HEK293 (cell line): Measurements from ENCODE around the gene ARID1A.

Experiments used
- GLIS1 ChIP-seq: fragments of 450-650 bp; formaldehyde crosslinking; IDR thresholded peaks from 2 replicates; pipeline ENCODE4 v1.5.1; 2016; ENCODE audit warnings: missing biosample characterization, missing genetic modification characterization
- HOXC10 ChIP-seq: sonication (generic); formaldehyde crosslinking; IDR thresholded peaks from 2 replicates; pipeline ENCODE4 v1.8.1; 2023; ENCODE audit warnings: mild to moderate bottlenecking, missing genetic modification reagents
- IKZF3 ChIP-seq: fragments of 450-650 bp; IDR thresholded peaks from 2 replicates; pipeline ENCODE4 v1.5.0; 2018; ENCODE audit warnings: missing biosample characterization, mild to moderate bottlenecking, missing genetic modification characterization, moderate library complexity
- RBAK ChIP-seq: fragments of 450-650 bp; formaldehyde crosslinking; IDR thresholded peaks from 2 replicates; pipeline ENCODE4 v1.5.1; 2016; ENCODE audit warnings: missing biosample characterization, missing genetic modification characterization
- SCRT1 ChIP-seq: fragments of 450-650 bp; formaldehyde crosslinking; IDR thresholded peaks from 2 replicates; pipeline ENCODE4 v1.5.1; 2016; ENCODE audit warnings: missing biosample characterization, missing genetic modification characterization, borderline replicate concordance
- SP2 ChIP-seq: fragments of 450-650 bp; formaldehyde crosslinking; IDR thresholded peaks from 2 replicates; pipeline ENCODE4 v1.5.1; 2016; ENCODE audit warnings: missing biosample characterization, missing genetic modification characterization
- TCF7L2 ChIP-seq: IDR thresholded peaks from 2 replicates; pipeline ENCODE4 v1.6.1; 2011; ENCODE audit warnings: low read depth, mild to moderate bottlenecking, inconsistent platforms, low read length, moderate library complexity, borderline replicate concordance
- WT1 ChIP-seq: fragments of 450-650 bp; formaldehyde crosslinking; IDR thresholded peaks from 2 replicates; pipeline ENCODE4 v1.5.1; 2016; ENCODE audit warnings: missing biosample characterization, missing genetic modification characterization
- ZBTB7A ChIP-seq: fragments of 450-650 bp; formaldehyde crosslinking; IDR thresholded peaks from 2 replicates; pipeline ENCODE4 v1.5.1; 2016; ENCODE audit warnings: low read depth, missing biosample characterization, missing genetic modification characterization
- ZBTB8A ChIP-seq: fragments of 450-650 bp; formaldehyde crosslinking; IDR thresholded peaks from 2 replicates; pipeline ENCODE4 v1.5.1; 2016; ENCODE audit warnings: missing biosample characterization, missing genetic modification characterization
- ZFP69B ChIP-seq: fragments of 450-650 bp; formaldehyde crosslinking; IDR thresholded peaks from 2 replicates; pipeline ENCODE4 v1.5.1; 2016; ENCODE audit warnings: missing biosample characterization, missing genetic modification characterization
- ZIC2 ChIP-seq: fragments of 450-650 bp; formaldehyde crosslinking; IDR thresholded peaks from 2 replicates; pipeline ENCODE4 v1.5.1; 2016; ENCODE audit warnings: missing biosample characterization, missing genetic modification characterization
- ZNF114 ChIP-seq: fragments of 450-650 bp; formaldehyde crosslinking; IDR thresholded peaks from 2 replicates; pipeline ENCODE4 v1.5.0; 2017; ENCODE audit warnings: missing biosample characterization, missing genetic modification characterization
- ZNF132 ChIP-seq: fragments of 450-650 bp; formaldehyde crosslinking; IDR thresholded peaks from 2 replicates; pipeline ENCODE4 v1.5.1; 2017; ENCODE audit warnings: missing biosample characterization, missing genetic modification characterization, borderline replicate concordance
- ZNF146 ChIP-seq: fragments of 450-650 bp; formaldehyde crosslinking; IDR thresholded peaks from 2 replicates; pipeline ENCODE4 v1.5.1; 2016; ENCODE audit warnings: missing biosample characterization, missing genetic modification characterization
- ZNF157 ChIP-seq: fragments of 450-650 bp; formaldehyde crosslinking; IDR thresholded peaks from 2 replicates; pipeline ENCODE4 v1.5.1; 2016; ENCODE audit warnings: missing biosample characterization, missing genetic modification characterization
- ZNF274 ChIP-seq, 2 experiments: fragments of 200-500 bp in 1 of 2; fragments of 450-650 bp in 1 of 2; sonication (Bioruptor generic) in 1 of 2; formaldehyde crosslinking in 1 of 2; IDR thresholded peaks; 2 replicates each; pipeline versions ENCODE4 v1.5.1 to v1.6.1; 2014 to 2016; ENCODE audit warnings: borderline replicate concordance in 1 of 2, inconsistent platforms in 1 of 2, low read length in 1 of 2, missing biosample characterization in 1 of 2, missing genetic modification characterization in 1 of 2
- ZNF311 ChIP-seq: fragments of 450-650 bp; formaldehyde crosslinking; IDR thresholded peaks from 2 replicates; pipeline ENCODE4 v1.5.1; 2017; ENCODE audit warnings: missing biosample characterization, missing genetic modification characterization, borderline replicate concordance
- ZNF350 ChIP-seq: fragments of 450-650 bp; formaldehyde crosslinking; IDR thresholded peaks from 2 replicates; pipeline ENCODE4 v1.5.0; 2017; ENCODE audit warnings: missing biosample characterization, mild to moderate bottlenecking, missing genetic modification characterization
- ZNF416 ChIP-seq: fragments of 450-650 bp; formaldehyde crosslinking; IDR thresholded peaks from 2 replicates; pipeline ENCODE4 v1.5.1; 2016; ENCODE audit warnings: missing biosample characterization, missing genetic modification characterization
- ZNF843 ChIP-seq: fragments of 450-650 bp; formaldehyde crosslinking; IDR thresholded peaks from 2 replicates; pipeline ENCODE4 v1.5.1; 2016; ENCODE audit warnings: missing biosample characterization, missing genetic modification characterization
- TF ChIP-seq, protein P1 (sequence below): fragments of 450-650 bp; formaldehyde crosslinking; IDR thresholded peaks from 2 replicates; pipeline ENCODE4 v1.5.1; 2017; ENCODE audit warnings: missing biosample characterization, mild to moderate bottlenecking, missing genetic modification characterization, moderate library complexity
- TF ChIP-seq, protein P2 (sequence below): fragments of 450-650 bp; formaldehyde crosslinking; IDR thresholded peaks from 2 replicates; pipeline ENCODE4 v1.5.1; 2017; ENCODE audit warnings: missing biosample characterization, missing genetic modification characterization
- TF ChIP-seq, protein P3 (sequence below): fragments of 450-650 bp; formaldehyde crosslinking; IDR thresholded peaks from 2 replicates; pipeline ENCODE4 v1.5.1; 2017; ENCODE audit warnings: missing biosample characterization, missing genetic modification characterization
- TF ChIP-seq, protein P4 (sequence below): fragments of 450-650 bp; formaldehyde crosslinking; IDR thresholded peaks from 2 replicates; pipeline ENCODE4 v1.5.1; 2016; ENCODE audit warnings: missing biosample characterization, missing genetic modification characterization
- TF ChIP-seq, protein P5 (sequence below): fragments of 450-650 bp; IDR thresholded peaks from 2 replicates; pipeline ENCODE4 v1.5.1; 2018; ENCODE audit warnings: missing biosample characterization, mild to moderate bottlenecking, missing genetic modification characterization
- TF ChIP-seq, protein P6 (sequence below): fragments of 450-650 bp; formaldehyde crosslinking; IDR thresholded peaks from 2 replicates; pipeline ENCODE4 v1.5.1; 2016; ENCODE audit warnings: missing biosample characterization, missing genetic modification characterization

The ARID1A gene

DNA sequence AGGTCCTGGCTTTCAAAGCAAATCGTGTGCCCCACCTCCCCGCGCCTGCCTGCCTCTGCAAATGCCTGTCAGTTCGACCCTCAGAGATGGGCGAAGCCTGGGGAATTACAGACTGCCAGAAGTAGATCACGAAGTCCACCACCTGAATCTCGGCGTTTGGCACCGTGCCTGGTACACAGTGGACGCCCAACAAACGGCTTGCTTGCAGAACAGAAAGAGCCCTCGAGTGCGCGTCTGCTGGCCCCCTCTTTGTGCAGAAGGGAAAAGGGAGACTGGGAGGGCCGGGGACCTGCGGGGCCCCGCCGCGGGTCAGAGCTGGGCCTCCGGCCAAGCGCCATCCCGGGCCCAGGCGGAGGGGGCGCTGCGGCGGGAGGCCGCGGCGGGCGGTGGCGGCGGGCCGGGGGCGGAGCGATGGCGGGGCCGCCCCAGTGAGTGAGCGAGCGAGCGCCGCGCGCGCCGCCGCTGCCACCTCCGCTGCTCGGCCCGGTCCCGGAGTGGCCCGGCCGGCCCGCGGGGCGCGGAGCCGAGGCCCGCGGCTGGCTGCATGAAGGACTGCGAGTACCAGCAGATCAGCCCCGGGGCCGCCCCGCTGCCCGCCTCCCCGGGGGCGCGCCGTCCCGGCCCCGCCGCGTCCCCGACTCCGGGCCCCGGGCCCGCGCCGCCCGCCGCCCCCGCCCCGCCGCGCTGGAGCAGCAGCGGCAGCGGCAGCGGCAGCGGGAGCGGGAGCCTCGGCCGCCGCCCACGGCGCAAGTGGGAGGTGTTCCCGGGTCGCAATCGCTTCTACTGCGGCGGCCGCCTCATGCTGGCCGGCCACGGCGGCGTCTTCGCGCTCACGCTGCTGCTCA lies 130.7 kb downstream of the ARID1A start, which contains the start of gene ZDHHC18 (continued):
- TF ChIP-seq, protein P1, sequence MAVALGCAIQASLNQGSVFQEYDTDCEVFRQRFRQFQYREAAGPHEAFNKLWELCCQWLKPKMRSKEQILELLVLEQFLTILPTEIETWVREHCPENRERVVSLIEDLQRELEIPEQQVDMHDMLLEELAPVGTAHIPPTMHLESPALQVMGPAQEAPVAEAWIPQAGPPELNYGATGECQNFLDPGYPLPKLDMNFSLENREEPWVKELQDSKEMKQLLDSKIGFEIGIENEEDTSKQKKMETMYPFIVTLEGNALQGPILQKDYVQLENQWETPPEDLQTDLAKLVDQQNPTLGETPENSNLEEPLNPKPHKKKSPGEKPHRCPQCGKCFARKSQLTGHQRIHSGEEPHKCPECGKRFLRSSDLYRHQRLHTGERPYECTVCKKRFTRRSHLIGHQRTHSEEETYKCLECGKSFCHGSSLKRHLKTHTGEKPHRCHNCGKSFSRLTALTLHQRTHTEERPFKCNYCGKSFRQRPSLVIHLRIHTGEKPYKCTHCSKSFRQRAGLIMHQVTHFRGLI (tag by site-specific recombination): peak; percentile 83
- TF ChIP-seq WT1 (tag by site-specific recombination) (no peak), SCRT1 (no peak), IKZF3 (tag by site-specific recombination) (no peak), ZNF157 (tag by site-specific recombination) (no peak), ZNF132 (tag by site-specific recombination) (no peak), RBAK (tag by site-specific recombination) (no peak), ZNF416 (tag by site-specific recombination) (no peak), ZNF311 (no peak), ZBTB7A (tag by site-specific recombination) (no peak; the same call in 1 of the 2 replicates), GLIS1 (tag by site-specific recombination) (no peak), ZBTB8A (tag by site-specific recombination) (peak; percentile 73; the same call in 1 of the 2 replicates), ZIC2 (tag by site-specific recombination) (peak; percentile 44), ZNF146 (tag by site-specific recombination) (no peak), ZNF274 (IDR thresholded peaks at IDR 0.05; ENCODE audit: low read length) (no peak), ZNF274 (tag by site-specific recombination; IDR thresholded peaks at IDR 0.05; ENCODE audit: borderline replicate concordance) (no peak), SP2 (no peak; the same call in 1 of the 2 replicates), ZFP69B (tag by site-specific recombination) (peak; percentile 44; the same call in 1 of the 2 replicates), ZNF114 (tag by site-specific recombination) (no peak), ZNF350 (tag by site-specific recombination) (no peak), TCF7L2 (no peak), ZNF843 (tag by site-specific recombination) (no peak), HOXC10 (no peak)
- TF ChIP-seq, protein P2, sequence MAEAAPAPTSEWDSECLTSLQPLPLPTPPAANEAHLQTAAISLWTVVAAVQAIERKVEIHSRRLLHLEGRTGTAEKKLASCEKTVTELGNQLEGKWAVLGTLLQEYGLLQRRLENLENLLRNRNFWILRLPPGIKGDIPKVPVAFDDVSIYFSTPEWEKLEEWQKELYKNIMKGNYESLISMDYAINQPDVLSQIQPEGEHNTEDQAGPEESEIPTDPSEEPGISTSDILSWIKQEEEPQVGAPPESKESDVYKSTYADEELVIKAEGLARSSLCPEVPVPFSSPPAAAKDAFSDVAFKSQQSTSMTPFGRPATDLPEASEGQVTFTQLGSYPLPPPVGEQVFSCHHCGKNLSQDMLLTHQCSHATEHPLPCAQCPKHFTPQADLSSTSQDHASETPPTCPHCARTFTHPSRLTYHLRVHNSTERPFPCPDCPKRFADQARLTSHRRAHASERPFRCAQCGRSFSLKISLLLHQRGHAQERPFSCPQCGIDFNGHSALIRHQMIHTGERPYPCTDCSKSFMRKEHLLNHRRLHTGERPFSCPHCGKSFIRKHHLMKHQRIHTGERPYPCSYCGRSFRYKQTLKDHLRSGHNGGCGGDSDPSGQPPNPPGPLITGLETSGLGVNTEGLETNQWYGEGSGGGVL (tag by site-specific recombination): 0 out of 2 replicates have a peak, but pooled peaks have one; percentile 14
- TF ChIP-seq, protein P3, sequence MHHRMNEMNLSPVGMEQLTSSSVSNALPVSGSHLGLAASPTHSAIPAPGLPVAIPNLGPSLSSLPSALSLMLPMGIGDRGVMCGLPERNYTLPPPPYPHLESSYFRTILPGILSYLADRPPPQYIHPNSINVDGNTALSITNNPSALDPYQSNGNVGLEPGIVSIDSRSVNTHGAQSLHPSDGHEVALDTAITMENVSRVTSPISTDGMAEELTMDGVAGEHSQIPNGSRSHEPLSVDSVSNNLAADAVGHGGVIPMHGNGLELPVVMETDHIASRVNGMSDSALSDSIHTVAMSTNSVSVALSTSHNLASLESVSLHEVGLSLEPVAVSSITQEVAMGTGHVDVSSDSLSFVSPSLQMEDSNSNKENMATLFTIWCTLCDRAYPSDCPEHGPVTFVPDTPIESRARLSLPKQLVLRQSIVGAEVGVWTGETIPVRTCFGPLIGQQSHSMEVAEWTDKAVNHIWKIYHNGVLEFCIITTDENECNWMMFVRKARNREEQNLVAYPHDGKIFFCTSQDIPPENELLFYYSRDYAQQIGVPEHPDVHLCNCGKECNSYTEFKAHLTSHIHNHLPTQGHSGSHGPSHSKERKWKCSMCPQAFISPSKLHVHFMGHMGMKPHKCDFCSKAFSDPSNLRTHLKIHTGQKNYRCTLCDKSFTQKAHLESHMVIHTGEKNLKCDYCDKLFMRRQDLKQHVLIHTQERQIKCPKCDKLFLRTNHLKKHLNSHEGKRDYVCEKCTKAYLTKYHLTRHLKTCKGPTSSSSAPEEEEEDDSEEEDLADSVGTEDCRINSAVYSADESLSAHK (tag by site-specific recombination): no peak
- TF ChIP-seq, protein P4, sequence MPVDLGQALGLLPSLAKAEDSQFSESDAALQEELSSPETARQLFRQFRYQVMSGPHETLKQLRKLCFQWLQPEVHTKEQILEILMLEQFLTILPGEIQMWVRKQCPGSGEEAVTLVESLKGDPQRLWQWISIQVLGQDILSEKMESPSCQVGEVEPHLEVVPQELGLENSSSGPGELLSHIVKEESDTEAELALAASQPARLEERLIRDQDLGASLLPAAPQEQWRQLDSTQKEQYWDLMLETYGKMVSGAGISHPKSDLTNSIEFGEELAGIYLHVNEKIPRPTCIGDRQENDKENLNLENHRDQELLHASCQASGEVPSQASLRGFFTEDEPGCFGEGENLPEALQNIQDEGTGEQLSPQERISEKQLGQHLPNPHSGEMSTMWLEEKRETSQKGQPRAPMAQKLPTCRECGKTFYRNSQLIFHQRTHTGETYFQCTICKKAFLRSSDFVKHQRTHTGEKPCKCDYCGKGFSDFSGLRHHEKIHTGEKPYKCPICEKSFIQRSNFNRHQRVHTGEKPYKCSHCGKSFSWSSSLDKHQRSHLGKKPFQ: no peak
- TF ChIP-seq, protein P5, sequence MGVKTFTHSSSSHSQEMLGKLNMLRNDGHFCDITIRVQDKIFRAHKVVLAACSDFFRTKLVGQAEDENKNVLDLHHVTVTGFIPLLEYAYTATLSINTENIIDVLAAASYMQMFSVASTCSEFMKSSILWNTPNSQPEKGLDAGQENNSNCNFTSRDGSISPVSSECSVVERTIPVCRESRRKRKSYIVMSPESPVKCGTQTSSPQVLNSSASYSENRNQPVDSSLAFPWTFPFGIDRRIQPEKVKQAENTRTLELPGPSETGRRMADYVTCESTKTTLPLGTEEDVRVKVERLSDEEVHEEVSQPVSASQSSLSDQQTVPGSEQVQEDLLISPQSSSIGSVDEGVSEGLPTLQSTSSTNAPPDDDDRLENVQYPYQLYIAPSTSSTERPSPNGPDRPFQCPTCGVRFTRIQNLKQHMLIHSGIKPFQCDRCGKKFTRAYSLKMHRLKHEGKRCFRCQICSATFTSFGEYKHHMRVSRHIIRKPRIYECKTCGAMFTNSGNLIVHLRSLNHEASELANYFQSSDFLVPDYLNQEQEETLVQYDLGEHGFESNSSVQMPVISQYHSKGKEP (tag by site-specific recombination): no peak
- TF ChIP-seq, protein P6, sequence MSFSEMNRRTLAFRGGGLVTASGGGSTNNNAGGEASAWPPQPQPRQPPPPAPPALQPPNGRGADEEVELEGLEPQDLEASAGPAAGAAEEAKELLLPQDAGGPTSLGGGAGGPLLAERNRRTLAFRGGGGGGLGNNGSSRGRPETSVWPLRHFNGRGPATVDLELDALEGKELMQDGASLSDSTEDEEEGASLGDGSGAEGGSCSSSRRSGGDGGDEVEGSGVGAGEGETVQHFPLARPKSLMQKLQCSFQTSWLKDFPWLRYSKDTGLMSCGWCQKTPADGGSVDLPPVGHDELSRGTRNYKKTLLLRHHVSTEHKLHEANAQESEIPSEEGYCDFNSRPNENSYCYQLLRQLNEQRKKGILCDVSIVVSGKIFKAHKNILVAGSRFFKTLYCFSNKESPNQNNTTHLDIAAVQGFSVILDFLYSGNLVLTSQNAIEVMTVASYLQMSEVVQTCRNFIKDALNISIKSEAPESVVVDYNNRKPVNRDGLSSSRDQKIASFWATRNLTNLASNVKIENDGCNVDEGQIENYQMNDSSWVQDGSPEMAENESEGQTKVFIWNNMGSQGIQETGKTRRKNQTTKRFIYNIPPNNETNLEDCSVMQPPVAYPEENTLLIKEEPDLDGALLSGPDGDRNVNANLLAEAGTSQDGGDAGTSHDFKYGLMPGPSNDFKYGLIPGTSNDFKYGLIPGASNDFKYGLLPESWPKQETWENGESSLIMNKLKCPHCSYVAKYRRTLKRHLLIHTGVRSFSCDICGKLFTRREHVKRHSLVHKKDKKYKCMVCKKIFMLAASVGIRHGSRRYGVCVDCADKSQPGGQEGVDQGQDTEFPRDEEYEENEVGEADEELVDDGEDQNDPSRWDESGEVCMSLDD: 0 out of 2 replicates have a peak, but pooled peaks have one; percentile 23
